Measurements from ENCODE around the gene RPL35A. TPM values are rescaled to one million over a fixed set of nuclear protein-coding genes. Genes with fewer than 3 reads are reported as not detected.

The RPL35A gene
- total and polyA plus RNA-seq, 9 of the 15 experiments (the other 6 are each of a cell fraction or from before 2014, with no cell fraction given), result 1,475 to 2,942 (median 2,367) TPM

- TF ChIP-seq PBX2 (CRISPR knock-in tag; IDR thresholded peaks at IDR 0.05; ENCODE audit: low read depth) (no peak), PBX2 (tag; conservative IDR thresholded peaks at IDR 0.05; ENCODE audit: low read depth) (0 out of 2 replicates have a peak, but pooled peaks have one; percentile 23), ELK3 (CRISPR knock-in tag; IDR thresholded peaks at IDR 0.05) (no peak), HOXB6 (CRISPR knock-in tag; IDR thresholded peaks at IDR 0.05; ENCODE audit: borderline replicate concordance) (no peak), ZNF311 (CRISPR knock-in tag; IDR thresholded peaks at IDR 0.05) (no peak), ZBTB5 (IDR thresholded peaks at IDR 0.05) (no peak), USF2 (CRISPR knock-in tag; IDR thresholded peaks at IDR 0.05) (no peak), NRF1 (conservative IDR thresholded peaks at IDR 0.05 in 1 of 2, IDR thresholded peaks at IDR 0.05 in 1 of 2) (peak; percentile 48 to 62), MEIS2 (IDR thresholded peaks at IDR 0.05; ENCODE audit: partially characterized antibody) (peak; percentile 45), TAF9B (IDR thresholded peaks at IDR 0.05; ENCODE audit: partially characterized antibody) (no peak), SP1 (CRISPR knock-in tag; IDR thresholded peaks at IDR 0.05) (peak; percentile 38; the same call in 1 of the 2 replicates), C11orf30 (IDR thresholded peaks at IDR 0.05; ENCODE audit: low read depth) (peak; percentile 59; the same call in 1 of the 2 replicates), CREB3L1 (IDR thresholded peaks at IDR 0.05; ENCODE audit: borderline replicate concordance, low read depth) (no peak), RB1 (IDR thresholded peaks at IDR 0.05; ENCODE audit: low read depth) (peak; percentile 81), MECOM (CRISPR knock-in tag; IDR thresholded peaks at IDR 0.05) (no peak), MYC (IDR thresholded peaks at IDR 0.05; ENCODE audit: low read depth, low read length) (0 out of 2 replicates have a peak, but pooled peaks have one; percentile 26), MYC (CRISPR knock-in tag; IDR thresholded peaks at IDR 0.05; ENCODE audit: borderline replicate concordance, low read depth) (no peak), WHSC1 (IDR thresholded peaks at IDR 0.05; ENCODE audit: low read length) (no peak), TEAD1 (CRISPR knock-in tag; IDR thresholded peaks at IDR 0.05) (peak; percentile 64 to 93; a peak in 3 of 4 replicates)
Measured at GRCh38 chr3:197906023-197906849, 43.8 kb upstream of the RPL35A start (continued).

Measured in K562 (cell line).